Stimulated activated memory B cell treated with anti-CD40 and anti-IgM and Interleukin-4, amounts not matched to agents 10 μg/mL and 1 μg/mL and 100 μg/mL, for 72 hours (primary cell): ENCODE measurements around the gene ZNF391.
"Not testable (repeated sequence)": the region's sequence is repeated elsewhere in the genome, so short reads cannot be mapped to it uniquely, and the experiment has no call there.

ENCODE experiments used
- ATAC-seq: fragments of 150-1000 bp; cut with Tn5 transposase; 2 replicates; pipeline ENCODE4 v1.10.0; 2021
- H3K27ac Mint-ChIP-seq: one replicate; pipeline ENCODE4 v1.8.0; 2022; ENCODE audit warnings: mild to moderate bottlenecking, mixed read lengths
- H3K27me3 Mint-ChIP-seq: one replicate; pipeline ENCODE4 v1.8.0; 2022; ENCODE audit warnings: mixed read lengths
- H3K36me3 Mint-ChIP-seq: one replicate; pipeline ENCODE4 v1.8.0; 2022; ENCODE audit warnings: mixed read lengths
- H3K4me1 Mint-ChIP-seq: one replicate; pipeline ENCODE4 v1.8.0; 2022; ENCODE audit warnings: mixed read lengths
- H3K4me3 Mint-ChIP-seq: one replicate; pipeline ENCODE4 v1.8.0; 2022; ENCODE audit warnings: mild to moderate bottlenecking, moderate library complexity, mixed read lengths
- H3K9me3 Mint-ChIP-seq: one replicate; pipeline ENCODE4 v1.8.0; 2022; ENCODE audit warnings: mixed read lengths

ZNF391 gene

GRCh38 chr6:27406085-27406484, 17.5 kb downstream of the ZNF391 start:
- no peaks in the 10 kb centered on the region for H3K27me3 Mint-ChIP-seq
- H3K27ac Mint-ChIP-seq: no peak overlapping the region
- H3K4me1 Mint-ChIP-seq: peaks cover 6% of the 10 kb centered on the region
- ATAC-seq: no peak
- peaks cover 37% of the 10 kb centered on the region for H3K36me3 Mint-ChIP-seq
- H3K4me3 Mint-ChIP-seq: no peak overlapping the region
- H3K9me3 Mint-ChIP-seq: peaks cover 21% of the 10 kb centered on the region

- no peak overlapping the region for H3K27ac Mint-ChIP-seq
- peaks cover 13% of the 10 kb centered on the region for H3K9me3 Mint-ChIP-seq
- H3K27me3 Mint-ChIP-seq: no peaks in the 10 kb centered on the region
- H3K4me1 Mint-ChIP-seq: peaks cover 6% of the 10 kb centered on the region
- ATAC-seq: no peak
- no peak overlapping the region for H3K4me3 Mint-ChIP-seq
- peaks cover 25% of the 10 kb centered on the region for H3K36me3 Mint-ChIP-seq
Measured at GRCh38 chr6:27407153-27407814, 18.7 kb downstream of the ZNF391 start.

- ATAC-seq: no peak
- Mint-ChIP-seq H3K9me3 (peaks cover 3% of the 10 kb centered on the region), H3K4me3 (no peak overlapping the region), H3K4me1 (no peaks in the 10 kb centered on the region), H3K27me3 (peaks cover 9% of the 10 kb centered on the region), H3K36me3 (peaks cover 6% of the 10 kb centered on the region), H3K27ac (no peak overlapping the region)
Measured at GRCh38 chr6:27414300-27414699, 25.7 kb downstream of the ZNF391 start.

- Mint-ChIP-seq H3K27ac (no peak overlapping the region), H3K4me1 (no peaks in the 10 kb centered on the region), H3K36me3 (peaks cover 6% of the 10 kb centered on the region), H3K27me3 (peaks cover 15% of the 10 kb centered on the region), H3K4me3 (no peak overlapping the region), H3K9me3 (peaks cover 3% of the 10 kb centered on the region)
- ATAC-seq: no peak
Measured at GRCh38 chr6:27414996-27415395, 26.4 kb downstream of the ZNF391 start.

DNA sequence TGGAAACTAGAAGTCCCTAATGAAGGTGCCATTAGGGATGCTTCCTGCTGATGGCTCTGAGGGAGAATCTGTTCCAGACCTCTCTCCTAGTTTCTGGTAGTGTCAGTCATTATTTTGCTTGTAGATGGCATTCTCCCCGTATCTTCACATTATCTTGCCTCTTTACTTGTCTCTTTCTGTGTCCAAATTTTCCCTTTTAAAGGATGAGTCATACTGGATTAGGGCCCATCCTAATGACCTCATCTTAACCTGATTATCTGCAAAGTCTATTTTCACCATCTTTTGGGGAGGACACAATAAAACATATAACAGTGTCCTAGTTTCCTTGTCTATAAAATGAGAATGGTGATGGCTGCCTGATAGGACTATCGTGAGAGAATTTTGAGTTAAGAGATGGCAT, 27.3 kb downstream of the ZNF391 start:
- ATAC-seq: no peak
- Mint-ChIP-seq H3K36me3 (peaks cover under 1% of the 10 kb centered on the region), H3K4me1 (no peaks in the 10 kb centered on the region), H3K4me3 (no peak overlapping the region), H3K9me3 (no peaks in the 10 kb centered on the region), H3K27me3 (peaks cover 18% of the 10 kb centered on the region), H3K27ac (no peak overlapping the region)

DNA sequence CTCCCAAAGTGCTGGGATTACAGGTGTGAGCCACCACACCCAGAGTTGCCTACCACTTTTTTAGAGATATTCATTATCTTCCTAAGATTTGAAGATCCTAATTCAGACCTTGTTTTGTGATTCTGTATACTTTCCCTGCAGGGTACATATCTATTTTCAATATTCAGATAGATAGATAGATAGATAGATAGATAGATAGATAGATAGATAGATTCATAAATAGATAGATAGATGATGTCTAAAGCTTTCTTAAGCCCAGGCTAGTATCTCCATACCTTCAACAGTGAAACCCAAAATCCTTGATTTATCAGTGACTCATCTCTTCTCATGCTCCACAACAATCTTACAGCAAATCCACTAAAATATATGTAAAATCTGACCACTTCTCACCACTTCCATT, 30.8 kb downstream of the ZNF391 start:
- Mint-ChIP-seq H3K4me1 (no peaks in the 10 kb centered on the region), H3K27ac (no peak overlapping the region), H3K27me3 (peaks cover 28% of the 10 kb centered on the region), H3K9me3 (no peaks in the 10 kb centered on the region), H3K4me3 (no peak overlapping the region), H3K36me3 (no peaks in the 10 kb centered on the region)
- ATAC-seq: no peak

DNA sequence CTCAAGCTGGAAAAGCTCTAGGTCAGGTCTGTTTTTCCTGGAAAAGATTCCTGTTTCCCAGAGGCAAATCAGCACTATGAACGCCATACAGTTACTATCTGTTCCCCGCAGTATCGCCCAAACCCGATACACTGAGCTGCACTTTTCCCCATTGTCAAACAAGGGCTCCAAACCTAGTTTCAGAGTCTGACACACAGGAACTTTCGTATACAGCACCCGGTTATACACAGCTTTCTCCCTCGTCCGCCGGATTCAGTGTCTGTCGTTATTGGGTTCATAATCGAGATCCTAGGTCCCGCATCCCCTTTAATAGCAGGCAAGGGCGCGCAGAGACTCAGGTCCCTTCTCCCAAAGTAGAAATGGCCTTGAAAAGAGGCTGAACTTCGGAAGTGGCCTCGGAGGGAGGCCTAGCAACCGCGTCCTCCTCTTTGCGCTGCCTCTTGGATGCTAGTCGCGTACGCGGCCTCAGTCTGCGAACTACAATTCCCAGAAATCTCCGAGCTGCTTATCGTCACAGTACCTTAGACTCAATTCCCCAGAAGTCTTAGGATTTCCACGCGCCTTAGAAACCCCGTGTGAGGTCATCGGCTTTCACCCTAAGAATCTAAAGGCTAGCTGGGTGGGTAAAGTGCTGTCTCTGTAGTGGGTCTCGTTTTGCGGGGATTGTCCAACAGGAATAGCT, 34.2 kb downstream of the ZNF391 start:
- Mint-ChIP-seq H3K9me3 (no peaks in the 10 kb centered on the region), H3K36me3 (no peaks in the 10 kb centered on the region), H3K4me3 (no peak overlapping the region), H3K27ac (no peak overlapping the region), H3K4me1 (no peaks in the 10 kb centered on the region), H3K27me3 (peaks cover 19% of the 10 kb centered on the region)
- ATAC-seq: no peak

DNA sequence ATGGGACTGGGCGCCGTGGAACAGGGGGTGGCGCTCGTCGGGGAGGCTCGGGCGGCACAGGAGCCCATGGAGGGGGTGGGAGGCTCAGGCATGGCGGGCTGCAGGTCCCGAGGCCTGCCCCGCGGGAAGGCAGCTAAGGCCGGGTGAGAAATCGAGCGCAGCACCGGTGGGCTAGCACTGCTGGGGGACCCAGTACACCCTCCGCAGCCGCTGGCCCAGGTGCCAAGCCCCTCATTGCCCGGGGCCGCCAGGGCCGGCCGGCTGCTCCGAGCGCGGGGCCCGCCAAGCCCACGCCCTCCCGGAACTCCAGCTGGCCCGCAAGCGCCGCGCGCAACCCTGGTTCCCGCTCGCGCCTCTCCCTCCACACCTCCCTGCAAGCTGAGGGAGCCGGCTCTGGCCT, 36.3 kb downstream of the ZNF391 start:
- not testable (repeated sequence) for H3K4me1 Mint-ChIP-seq, H3K36me3 Mint-ChIP-seq, ATAC-seq, H3K9me3 Mint-ChIP-seq, H3K4me3 Mint-ChIP-seq, H3K27ac Mint-ChIP-seq
- H3K27me3 Mint-ChIP-seq: peaks cover 14% of the 10 kb centered on the region

DNA sequence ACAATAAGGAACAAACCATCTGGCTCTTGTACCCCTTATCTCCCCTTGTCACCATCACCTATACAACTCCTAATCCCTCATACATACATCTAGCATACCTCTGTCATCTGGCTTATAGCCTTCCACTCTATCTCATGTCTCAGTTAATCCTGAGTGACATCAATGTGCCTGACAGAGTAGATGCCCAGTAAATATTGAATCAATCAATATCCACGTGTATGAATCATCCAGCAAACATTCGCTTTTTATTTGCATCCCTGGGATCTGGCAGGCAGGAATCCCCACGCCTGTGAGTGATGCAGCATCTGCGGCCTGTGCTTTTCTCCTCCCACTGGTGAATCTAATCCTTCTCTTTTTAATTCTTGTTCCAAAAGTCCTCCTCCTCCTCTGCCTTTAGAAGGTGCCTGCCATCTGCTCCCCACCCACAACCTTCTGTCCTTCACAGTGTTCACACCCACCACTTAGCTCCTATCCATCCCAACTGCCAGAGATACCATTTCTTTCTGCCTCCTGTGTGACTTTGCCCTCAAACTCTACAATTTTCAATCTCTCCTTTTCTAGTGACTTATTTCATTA, 37.6 kb downstream of the ZNF391 start:
- Mint-ChIP-seq H3K9me3 (peaks cover 2% of the 10 kb centered on the region), H3K36me3 (no peaks in the 10 kb centered on the region), H3K27me3 (peaks cover 9% of the 10 kb centered on the region), H3K4me1 (no peaks in the 10 kb centered on the region), H3K27ac (no peak overlapping the region), H3K4me3 (no peak overlapping the region)
- no peak for ATAC-seq

GRCh38 chr6:27428502-27428901, 39.9 kb downstream of the ZNF391 start:
- Mint-ChIP-seq H3K9me3 (peaks cover 5% of the 10 kb centered on the region), H3K36me3 (no peaks in the 10 kb centered on the region), H3K4me1 (no peaks in the 10 kb centered on the region), H3K4me3 (no peak overlapping the region), H3K27me3 (peaks cover 3% of the 10 kb centered on the region), H3K27ac (no peak overlapping the region)
- no peak for ATAC-seq

GRCh38 chr6:27428966-27429365, 40.4 kb downstream of the ZNF391 start:
- no peak overlapping the region for H3K4me3 Mint-ChIP-seq
- H3K36me3 Mint-ChIP-seq: no peaks in the 10 kb centered on the region
- H3K4me1 Mint-ChIP-seq: no peaks in the 10 kb centered on the region
- peaks cover 10% of the 10 kb centered on the region for H3K9me3 Mint-ChIP-seq
- ATAC-seq: no peak
- H3K27me3 Mint-ChIP-seq: peaks cover 8% of the 10 kb centered on the region
- no peak overlapping the region for H3K27ac Mint-ChIP-seq

DNA sequence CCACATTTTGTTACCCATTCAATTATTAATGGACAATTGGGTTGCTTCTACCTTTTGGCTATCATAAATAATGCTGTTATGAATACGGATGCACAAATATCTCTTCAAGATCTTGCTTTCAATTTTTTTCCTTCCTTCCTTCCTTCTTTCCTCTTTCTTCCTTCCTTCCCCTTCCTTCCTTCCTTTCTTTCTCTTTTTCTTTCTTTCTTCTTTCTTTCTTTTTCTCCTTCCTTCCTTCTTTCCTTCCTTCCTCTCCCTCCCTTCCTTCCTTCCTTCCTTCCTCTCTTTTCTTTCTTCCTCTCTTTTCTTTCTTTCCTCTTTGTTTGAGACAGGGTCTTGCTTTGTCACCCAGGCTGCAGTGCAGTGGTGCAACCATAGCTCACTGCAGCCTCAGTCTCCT, 45.2 kb downstream of the ZNF391 start:
- Mint-ChIP-seq H3K27ac (no peak overlapping the region), H3K36me3 (no peaks in the 10 kb centered on the region), H3K9me3 (peaks cover 20% of the 10 kb centered on the region), H3K27me3 (peaks cover 11% of the 10 kb centered on the region), H3K4me3 (no peak overlapping the region), H3K4me1 (no peaks in the 10 kb centered on the region)
- ATAC-seq: no peak

GRCh38 chr6:27439371-27439770, 50.8 kb downstream of the ZNF391 start:
- Mint-ChIP-seq H3K9me3 (peaks cover 12% of the 10 kb centered on the region), H3K36me3 (peaks cover 11% of the 10 kb centered on the region), H3K4me3 (no peak overlapping the region), H3K27ac (no peak overlapping the region), H3K4me1 (no peaks in the 10 kb centered on the region), H3K27me3 (no peaks in the 10 kb centered on the region)
- ATAC-seq: no peak

- H3K9me3 Mint-ChIP-seq: peaks cover 7% of the 10 kb centered on the region
- H3K4me1 Mint-ChIP-seq: no peaks in the 10 kb centered on the region
- H3K4me3 Mint-ChIP-seq: no peak overlapping the region
- ATAC-seq: no peak
- no peak overlapping the region for H3K27ac Mint-ChIP-seq
- H3K27me3 Mint-ChIP-seq: no peaks in the 10 kb centered on the region
- H3K36me3 Mint-ChIP-seq: peaks cover 20% of the 10 kb centered on the region
Measured at GRCh38 chr6:27441001-27441400, 52.4 kb downstream of the ZNF391 start.

DNA sequence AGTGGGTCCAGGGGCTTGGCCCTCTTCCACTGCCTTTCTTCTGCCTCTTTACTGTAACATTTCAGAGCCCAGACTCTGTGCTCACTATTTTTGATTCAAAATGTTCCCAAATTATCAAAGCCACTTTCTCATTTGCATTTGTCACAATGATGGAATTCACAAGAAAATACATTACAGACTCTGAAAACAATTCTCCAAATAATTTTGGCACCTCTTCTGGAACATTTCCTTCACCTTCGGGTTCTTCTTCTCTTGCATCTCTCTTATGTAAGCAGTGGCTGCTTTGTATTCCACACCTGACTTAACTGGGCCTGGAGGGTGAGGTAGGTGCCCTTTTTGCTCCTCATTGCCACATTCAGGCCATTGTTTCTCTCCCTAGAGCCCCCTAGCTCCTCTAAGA, 54.4 kb downstream of the ZNF391 start:
- ATAC-seq: no peak
- Mint-ChIP-seq H3K4me1 (no peaks in the 10 kb centered on the region), H3K9me3 (peaks cover 7% of the 10 kb centered on the region), H3K36me3 (peaks cover 23% of the 10 kb centered on the region), H3K27ac (no peak overlapping the region), H3K27me3 (no peaks in the 10 kb centered on the region), H3K4me3 (no peak overlapping the region)

DNA sequence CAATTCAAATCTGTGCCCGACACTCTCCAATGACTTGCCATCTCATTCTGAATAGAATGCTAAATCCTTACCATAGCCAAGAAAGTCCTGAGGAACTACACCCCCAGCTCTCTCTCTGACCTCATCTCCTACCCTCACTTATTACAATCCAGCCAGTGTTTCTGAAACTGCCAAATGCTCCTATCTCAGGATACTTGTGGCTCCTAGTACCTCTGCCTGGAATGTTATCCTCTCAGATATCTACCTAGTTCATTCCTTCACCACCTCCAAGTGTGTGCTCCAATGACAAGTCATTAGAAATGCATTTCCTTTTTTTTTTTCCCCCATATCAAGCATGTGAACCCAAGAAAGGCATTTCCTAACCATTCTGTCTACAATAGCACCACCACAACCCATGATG, 59.9 kb downstream of the ZNF391 start:
- Mint-ChIP-seq H3K27ac (no peak overlapping the region), H3K27me3 (no peaks in the 10 kb centered on the region), H3K9me3 (peaks cover 23% of the 10 kb centered on the region), H3K36me3 (peaks cover 64% of the 10 kb centered on the region), H3K4me3 (no peak overlapping the region), H3K4me1 (no peaks in the 10 kb centered on the region)
- no peak for ATAC-seq
